Neuronal stem cell (in vitro differentiated cells): ENCODE measurements around the gene REV3L.

Source experiments
- DNase-seq: peaks from one replicate; pipeline ENCODE4 v3.0.0-alpha.2; 2013; ENCODE audit warnings: low spot score
- H2AFZ ChIP-seq: one replicate; pipeline ENCODE4 v1.6.1; 2013; ENCODE audit warnings: mild to moderate bottlenecking, low read length, inconsistent platforms
- H2AK5ac ChIP-seq: 2 replicates; pipeline ENCODE4 v1.6.1; 2013; ENCODE audit warnings: low read depth, mild to moderate bottlenecking, inconsistent platforms, low read length, moderate library complexity, mixed read lengths
- H2BK120ac ChIP-seq: 2 replicates; pipeline ENCODE4 v1.6.1; 2013; ENCODE audit warnings: low read depth, mild to moderate bottlenecking, inconsistent platforms, low read length, moderate library complexity, mixed read lengths
- H2BK12ac ChIP-seq: one replicate; pipeline ENCODE4 v1.6.1; 2013; ENCODE audit warnings: low read length, inconsistent platforms
- H2BK15ac ChIP-seq: 2 replicates; pipeline ENCODE4 v1.6.1; 2013; ENCODE audit warnings: mild to moderate bottlenecking, low read length, inconsistent platforms, mixed read lengths
- H2BK5ac ChIP-seq: one replicate; pipeline ENCODE4 v1.6.1; 2013; ENCODE audit warnings: inconsistent platforms, mild to moderate bottlenecking, low read length, moderate library complexity
- H3K14ac ChIP-seq: one replicate; pipeline ENCODE4 v1.6.1; 2013; ENCODE audit warnings: low read length, inconsistent platforms
- H3K18ac ChIP-seq: 2 replicates; pipeline ENCODE4 v1.6.1; 2013; ENCODE audit warnings: low read length, inconsistent platforms
- H3K23ac ChIP-seq: 2 replicates; pipeline ENCODE4 v1.6.1; 2013; ENCODE audit warnings: low read depth, mild to moderate bottlenecking, mixed read lengths, low read length, inconsistent platforms; ENCODE audit not compliant: poor library complexity
- H3K27ac ChIP-seq: replicated peaks from 3 replicates; pipeline ENCODE4 v1.5.1; 2013; ENCODE audit warnings: low read length, inconsistent platforms
- H3K27me3 ChIP-seq, 3 experiments: 2 replicates each; pipeline ENCODE4 v1.6.1; 2013; ENCODE audit warnings: low read length in 3 of 3, mild to moderate bottlenecking in 2 of 3, inconsistent platforms in 1 of 3, low read depth in 1 of 3, mixed read lengths in 1 of 3, moderate library complexity in 1 of 3; ENCODE audit not compliant: control insufficient read depth in 3 of 3, insufficient read depth in 3 of 3
- H3K36me3 ChIP-seq, 2 donors: replicated peaks in 1 of 2; 2 replicates each; pipeline ENCODE4 v1.6.1; 2013; ENCODE audit warnings: low read length in 2 of 2; ENCODE audit not compliant: control insufficient read depth in 2 of 2, insufficient read depth in 2 of 2
- H3K4ac ChIP-seq: 2 replicates; pipeline ENCODE4 v1.6.1; 2013; ENCODE audit warnings: inconsistent platforms, mild to moderate bottlenecking, low read length, moderate library complexity
- H3K4me1 ChIP-seq, 2 donors: 1 replicate in 1 of 2; 2 replicates in 1 of 2; pipeline ENCODE4 v1.6.1; 2013; ENCODE audit warnings: low read length in 2 of 2, low read depth in 1 of 2; ENCODE audit not compliant: control insufficient read depth in 2 of 2, insufficient read depth in 1 of 2
- H3K4me2 ChIP-seq: one replicate; pipeline ENCODE4 v1.6.1; 2013; ENCODE audit warnings: mild to moderate bottlenecking, low read length, inconsistent platforms; ENCODE audit not compliant: insufficient read depth, poor library complexity, severe bottlenecking
- H3K4me3 ChIP-seq, 2 donors: 2 replicates each; pipeline ENCODE4 v1.5.1; 2013; ENCODE audit warnings: low read length in 2 of 2, mild to moderate bottlenecking in 2 of 2, inconsistent platforms in 1 of 2, moderate library complexity in 1 of 2
- H3K79me1 ChIP-seq: one replicate; pipeline ENCODE4 v1.6.1; 2013; ENCODE audit warnings: low read depth, mild to moderate bottlenecking, inconsistent platforms, low read length, moderate library complexity
- H3K9ac ChIP-seq: one replicate; pipeline ENCODE4 v1.6.1; 2013; ENCODE audit warnings: mild to moderate bottlenecking, low read depth, low read length, inconsistent platforms; ENCODE audit not compliant: poor library complexity
- H3K9me3 ChIP-seq, 2 donors: replicated peaks in 1 of 2; 2 replicates each; pipeline versions ENCODE3 to v1.6.1; 2013; ENCODE audit warnings: low read length in 2 of 2, mild to moderate bottlenecking in 2 of 2, inconsistent platforms in 1 of 2, low read depth in 1 of 2, mixed read lengths in 1 of 2, moderate library complexity in 1 of 2; ENCODE audit not compliant: control insufficient read depth in 2 of 2, insufficient read depth in 1 of 2
- H4K8ac ChIP-seq: one replicate; pipeline ENCODE4 v1.6.1; 2013; ENCODE audit warnings: low read depth, mild to moderate bottlenecking, inconsistent platforms, low read length, moderate library complexity
- H4K91ac ChIP-seq: one replicate; pipeline ENCODE4 v1.6.1; 2013; ENCODE audit warnings: low read length, low read depth, mild to moderate bottlenecking, inconsistent platforms; ENCODE audit not compliant: poor library complexity
- WGBS, 2 donors: extraction: QIAGEN DNeasy Blood & Tissue Kit; methylation state at CpG; one replicate each; pipeline ENCODE4 v1.1.7; 2013; ENCODE audit warnings: missing lambda C conversion rate in 2 of 2, mixed read lengths in 1 of 2; ENCODE audit not compliant: insufficient read length in 2 of 2, insufficient replicate concordance in 1 of 2; ENCODE audit errors: extremely low coverage in 2 of 2; 5-methylcytosine and 5-hydroxymethylcytosine counted together

The REV3L gene

GRCh38 chr6:111423960-111424846 lies 58.8 kb downstream of the REV3L start:
- no peak overlapping the region for H3K27ac ChIP-seq
- DNase-seq, result no peak
- H3K14ac ChIP-seq, result no peak overlapping the region
- H2BK5ac ChIP-seq, result no peak overlapping the region
- H3K27me3 ChIP-seq, result no peaks in the 10 kb centered on the region
- H3K9ac ChIP-seq, result no peak overlapping the region
- H3K79me1 ChIP-seq, result no peaks in the 10 kb centered on the region
- peaks cover 0 to 5% of the 10 kb centered on the region in 2 donors for H3K4me1 ChIP-seq
- H2AK5ac ChIP-seq, result no peak overlapping the region
- H3K4me2 ChIP-seq, result no peak overlapping the region
- no peak overlapping the region for H4K91ac ChIP-seq
- H3K4me3 ChIP-seq, result no peak overlapping the region
- H3K18ac ChIP-seq, result no peak overlapping the region
- H4K8ac ChIP-seq, result no peak overlapping the region
- no peak overlapping the region for H2BK12ac ChIP-seq
- H2BK15ac ChIP-seq, result no peak overlapping the region
- no peak overlapping the region for H2BK120ac ChIP-seq
- H3K23ac ChIP-seq, result no peak overlapping the region
- H2AFZ ChIP-seq, result no peak overlapping the region
- no CpG with 5 or more reads among the region's 5 CpGs for WGBS, 2 donors
- no peaks in the 10 kb centered on the region for H3K36me3 ChIP-seq
- no peak overlapping the region for H3K4ac ChIP-seq
- peaks cover 0 to 27% of the 10 kb centered on the region in 2 donors for H3K9me3 ChIP-seq

GRCh38 chr6:111423055-111423633 lies 59.9 kb downstream of the REV3L start:
- no peak overlapping the region for H3K9ac ChIP-seq
- H2AFZ ChIP-seq, result no peak overlapping the region
- H2BK120ac ChIP-seq, result no peak overlapping the region
- no peak overlapping the region for H3K4ac ChIP-seq
- H3K27me3 ChIP-seq, result no peaks in the 10 kb centered on the region
- no peak overlapping the region for H2BK5ac ChIP-seq
- no peak overlapping the region for H2BK12ac ChIP-seq
- no peak overlapping the region for H3K4me3 ChIP-seq
- H3K27ac ChIP-seq, result no peak overlapping the region
- H4K8ac ChIP-seq, result no peak overlapping the region
- DNase-seq, result no peak
- H3K18ac ChIP-seq, result no peak overlapping the region
- H2AK5ac ChIP-seq, result no peak overlapping the region
- no peak overlapping the region for H3K14ac ChIP-seq
- no CpG with 5 or more reads among the region's 2 CpGs for WGBS, 2 donors
- no peak overlapping the region for H3K4me2 ChIP-seq
- H3K79me1 ChIP-seq, result no peaks in the 10 kb centered on the region
- no peak overlapping the region for H2BK15ac ChIP-seq
- no peak overlapping the region for H3K23ac ChIP-seq
- peaks cover 0 to 22% of the 10 kb centered on the region in 2 donors for H3K9me3 ChIP-seq
- H4K91ac ChIP-seq, result no peak overlapping the region
- peaks cover 0 to 5% of the 10 kb centered on the region in 2 donors for H3K4me1 ChIP-seq
- no peaks in the 10 kb centered on the region for H3K36me3 ChIP-seq

- H3K23ac ChIP-seq, result no peak overlapping the region
- peaks cover 4 to 5% of the 10 kb centered on the region in 2 donors for H3K4me1 ChIP-seq
- H2BK12ac ChIP-seq, result no peak overlapping the region
- no peak overlapping the region for H3K27ac ChIP-seq
- no peak overlapping the region for H2AK5ac ChIP-seq
- H3K4me2 ChIP-seq, result no peak overlapping the region
- H2BK15ac ChIP-seq, result no peak overlapping the region
- no peak overlapping the region for H3K4me3 ChIP-seq
- no peaks in the 10 kb centered on the region for H3K79me1 ChIP-seq
- no peak overlapping the region for H4K8ac ChIP-seq
- no peak overlapping the region for H3K14ac ChIP-seq
- H4K91ac ChIP-seq, result no peak overlapping the region
- H3K36me3 ChIP-seq, result peaks cover 0 to 22% of the 10 kb centered on the region in 2 donors
- H2BK5ac ChIP-seq, result no peak overlapping the region
- H3K9me3 ChIP-seq, result no peaks in the 10 kb centered on the region
- no peak overlapping the region for H2AFZ ChIP-seq
- no peak for DNase-seq
- no peak overlapping the region for H3K18ac ChIP-seq
- WGBS, 2 donors, result no CpG with 5 or more reads among the region's 5 CpGs
- no peaks in the 10 kb centered on the region for H3K27me3 ChIP-seq
- no peak overlapping the region for H2BK120ac ChIP-seq
- H3K9ac ChIP-seq, result no peak overlapping the region
- H3K4ac ChIP-seq, result no peak overlapping the region
Observed at GRCh38 chr6:111418971-111419693, 63.9 kb downstream of the REV3L start.

GRCh38 chr6:111417946-111418345 lies 65.1 kb downstream of the REV3L start:
- no peak overlapping the region for H3K18ac ChIP-seq
- no peak overlapping the region for H4K8ac ChIP-seq
- H4K91ac ChIP-seq, result no peak overlapping the region
- no peak overlapping the region for H3K27ac ChIP-seq
- no peak overlapping the region for H3K23ac ChIP-seq
- H3K79me1 ChIP-seq, result no peaks in the 10 kb centered on the region
- no peaks in the 10 kb centered on the region for H3K27me3 ChIP-seq
- no peak overlapping the region for H2AFZ ChIP-seq
- no peak overlapping the region for H2BK5ac ChIP-seq
- no peak overlapping the region for H2AK5ac ChIP-seq
- no peak for DNase-seq
- no peak overlapping the region for H3K4ac ChIP-seq
- H3K9me3 ChIP-seq, result no peaks in the 10 kb centered on the region
- H2BK15ac ChIP-seq, result no peak overlapping the region
- no peak overlapping the region for H3K14ac ChIP-seq
- no peak overlapping the region for H2BK120ac ChIP-seq
- no peak overlapping the region for H3K4me2 ChIP-seq
- H3K9ac ChIP-seq, result no peak overlapping the region
- peaks cover 0 to 34% of the 10 kb centered on the region in 2 donors for H3K36me3 ChIP-seq
- no peak overlapping the region for H3K4me3 ChIP-seq
- no peak overlapping the region for H2BK12ac ChIP-seq
- peaks cover 0 to 4% of the 10 kb centered on the region in 2 donors for H3K4me1 ChIP-seq
